ENCODE data around the gene NAA16.

- TF ChIP-seq CTCF (IDR thresholded peaks at IDR 0.05) (no peak), EZH2 (IDR thresholded peaks at IDR 0.05; ENCODE audit: borderline replicate concordance, insufficient read depth, low read depth, low read length, poor library complexity, severe bottlenecking) (no peak)
Observed at GRCh38 chr13:41354416-41354815, 43.3 kb downstream of the NAA16 start.
